ENCODE data around the gene MANSC4.

Gene MANSC4

DNA sequence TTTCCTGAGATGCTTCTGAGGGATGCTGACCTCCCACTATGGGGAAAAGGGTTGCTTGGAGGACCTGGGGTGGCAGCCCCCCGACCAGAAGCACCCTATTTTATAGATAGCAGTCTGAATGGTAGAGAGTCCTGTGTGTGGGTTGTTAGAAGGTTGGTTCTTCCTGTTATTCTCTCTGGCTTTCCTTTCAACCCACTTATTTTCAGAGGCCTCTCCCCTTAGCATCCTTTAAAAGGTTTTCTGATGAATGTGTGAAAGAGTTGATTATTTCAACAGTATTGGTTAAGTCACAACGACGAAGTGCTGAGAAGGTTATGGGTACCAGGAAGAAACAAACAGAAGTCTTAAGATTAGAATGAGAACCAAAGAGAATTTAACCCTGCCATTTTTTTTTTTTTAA lies 20.8 kb upstream of the MANSC4 start:
- DNase-seq (ENCODE audit: low read depth in 2 of 2), result no peak

DNA sequence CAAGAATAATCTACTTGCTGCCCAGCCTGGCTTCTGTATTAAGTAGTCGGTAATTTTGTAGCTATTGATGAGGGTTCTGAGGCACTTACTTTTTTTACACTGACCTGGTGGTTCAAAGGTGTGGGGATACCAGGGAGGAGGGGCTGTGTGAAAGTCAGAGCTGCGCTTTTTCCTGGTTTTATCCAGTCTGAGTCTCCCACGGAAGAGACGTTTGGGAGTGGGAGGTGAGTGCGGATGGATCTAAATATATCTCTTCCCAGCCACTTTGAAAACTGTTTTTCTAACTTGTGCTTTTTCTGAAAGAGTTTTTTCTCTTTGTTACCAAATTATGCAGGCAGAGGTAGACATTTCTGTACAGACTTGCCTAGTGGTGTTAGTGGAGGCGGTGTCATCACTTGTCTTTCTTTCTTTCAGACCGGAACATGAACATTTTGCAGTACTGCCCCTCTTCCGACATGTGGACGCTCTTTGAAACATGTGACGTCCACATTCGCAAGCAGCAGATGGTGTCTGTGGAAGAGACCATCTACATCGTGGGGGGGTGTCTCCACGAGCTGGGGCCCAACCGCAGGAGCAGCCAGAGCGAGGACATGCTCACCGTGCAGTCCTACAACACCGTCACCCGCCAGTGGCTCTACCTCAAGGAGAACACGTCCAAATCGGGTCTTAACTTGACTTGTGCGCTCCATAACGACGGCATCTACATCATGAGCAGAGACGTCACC lies 17.4 kb upstream of the MANSC4 start:
- DNase-seq (ENCODE audit: low read depth in 2 of 2), result no peak

DNA sequence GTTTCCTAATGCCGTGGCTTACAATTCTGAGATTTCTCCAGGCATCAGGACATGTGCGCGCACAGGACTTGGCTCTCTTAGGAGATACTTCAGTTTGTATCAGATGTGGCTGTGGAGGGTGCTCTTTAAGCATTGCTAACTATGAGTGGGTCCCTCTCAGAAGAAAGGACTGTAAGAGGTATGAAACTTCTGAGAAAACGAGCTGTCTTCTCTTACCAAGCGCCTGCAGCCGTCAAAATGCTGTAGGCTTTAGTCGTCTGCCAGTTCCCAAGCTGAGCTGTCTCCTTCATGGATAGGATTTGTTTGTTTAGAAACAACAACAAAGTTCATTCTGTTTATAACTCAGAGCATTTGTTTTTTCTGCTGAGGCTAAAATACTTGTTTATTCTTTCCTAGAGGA lies 16.1 kb upstream of the MANSC4 start:
- DNase-seq (ENCODE audit: low read depth in 2 of 2), result no peak

DNA sequence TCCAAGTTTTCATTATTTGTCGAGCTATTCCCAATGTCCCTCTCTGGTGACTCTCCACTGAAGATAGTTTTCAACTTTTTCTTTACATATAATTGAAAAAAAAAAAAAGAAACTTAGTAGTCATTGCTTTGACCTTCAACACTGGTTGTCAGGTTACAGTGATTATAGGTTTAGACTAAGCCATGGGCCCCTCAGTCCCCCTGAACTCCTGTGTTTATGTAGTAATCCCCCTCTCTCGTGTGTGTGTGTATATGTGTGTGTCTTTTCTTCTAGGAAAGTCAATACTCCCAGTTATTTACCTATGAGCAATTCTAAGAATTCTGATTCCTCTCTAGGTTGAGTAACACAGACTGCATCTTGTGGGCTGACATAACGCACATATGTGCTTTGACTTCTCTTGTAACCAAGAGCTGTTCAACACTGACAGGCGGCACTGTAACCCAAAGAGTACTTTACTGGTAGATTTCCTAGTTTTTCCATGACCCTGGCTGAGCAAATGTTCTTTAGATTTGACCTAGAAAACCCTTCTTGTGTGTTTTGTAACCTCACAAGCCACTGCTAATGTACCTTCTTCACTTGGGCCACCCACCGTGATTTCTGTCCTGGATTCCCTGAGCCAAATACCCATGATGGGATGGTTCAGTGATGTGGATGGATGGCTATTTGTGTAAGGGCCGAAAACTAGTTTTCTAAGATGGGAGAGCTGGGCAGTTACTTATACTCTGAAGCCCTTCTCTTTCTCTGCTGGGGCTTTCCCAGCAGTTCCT lies 15.0 kb upstream of the MANSC4 start:
- no peak for DNase-seq (ENCODE audit: low read depth in 2 of 2)

DNA sequence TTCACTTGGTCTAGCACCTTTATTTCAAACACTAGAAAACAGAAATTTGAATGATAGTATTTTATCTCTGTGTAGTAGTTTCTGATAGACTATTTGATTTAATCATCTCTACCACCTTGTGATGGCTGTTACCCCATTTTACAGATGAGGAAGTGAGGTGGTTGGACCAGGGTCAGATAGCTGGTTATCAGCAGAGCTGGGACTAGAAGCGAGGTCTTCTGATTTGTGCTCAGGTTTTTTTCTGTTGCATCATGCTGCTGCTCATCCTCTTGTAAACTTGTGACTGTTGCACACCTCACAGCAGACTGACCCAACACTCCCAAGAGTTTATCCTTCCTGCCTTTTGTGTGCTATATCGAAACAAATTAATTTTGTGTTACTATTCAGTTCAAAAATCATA lies 10.1 kb upstream of the MANSC4 start:
- DNase-seq (ENCODE audit: low read depth in 2 of 2), result no peak

DNA sequence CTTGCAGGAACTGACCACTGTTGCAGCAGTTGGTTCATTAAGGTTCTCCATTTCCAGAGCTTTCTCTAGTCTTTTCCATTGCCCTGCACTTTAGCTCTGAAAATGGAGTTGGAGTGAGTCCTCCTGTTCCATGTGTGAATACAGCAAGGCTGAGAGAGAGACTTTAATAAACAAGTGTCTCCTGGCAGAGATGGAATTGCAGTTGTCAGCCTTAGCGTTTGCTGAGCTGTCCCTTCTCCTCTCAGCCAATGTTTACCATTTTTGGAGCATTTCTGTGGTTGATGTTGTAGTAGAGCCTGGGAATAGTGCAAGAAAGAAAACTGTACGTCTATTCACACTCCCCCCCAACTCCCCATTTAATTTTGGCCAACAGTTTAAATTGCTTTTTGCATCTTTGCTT lies 7.5 kb upstream of the MANSC4 start:
- DNase-seq (ENCODE audit: low read depth in 2 of 2), result no peak

DNA sequence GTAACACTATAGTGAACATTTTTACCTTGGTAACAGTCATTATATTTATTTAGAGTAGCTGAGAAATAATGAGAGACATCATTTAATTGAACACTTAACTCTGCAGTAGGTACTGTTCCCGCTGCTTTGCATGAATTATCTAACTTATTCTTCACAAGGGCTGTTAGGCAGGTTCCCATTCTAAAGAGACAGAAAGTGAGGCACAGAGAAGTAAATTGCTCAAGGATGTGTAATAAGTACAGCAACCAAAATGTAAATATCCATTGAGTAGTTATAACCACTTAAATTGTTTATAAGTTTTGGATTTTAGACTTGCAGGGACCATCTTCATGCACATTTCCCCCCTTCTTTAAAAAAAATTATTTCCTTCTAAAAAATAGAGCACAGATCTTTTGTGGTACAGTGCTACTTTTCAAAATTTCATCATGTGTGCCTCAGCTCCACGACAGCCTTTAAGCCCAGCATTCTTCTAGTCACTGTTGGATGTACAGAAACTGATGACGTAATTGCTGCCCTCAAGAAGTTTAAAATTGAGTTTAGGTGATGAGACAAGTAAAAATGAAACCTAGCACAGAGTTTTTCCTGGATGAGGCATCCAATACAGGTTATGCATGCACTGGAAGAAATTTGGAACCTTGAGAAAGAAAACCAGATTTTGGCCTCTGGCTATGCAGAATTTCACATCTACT lies 6.0 kb upstream of the MANSC4 start:
- no peak for DNase-seq (ENCODE audit: low read depth in 2 of 2)

DNA sequence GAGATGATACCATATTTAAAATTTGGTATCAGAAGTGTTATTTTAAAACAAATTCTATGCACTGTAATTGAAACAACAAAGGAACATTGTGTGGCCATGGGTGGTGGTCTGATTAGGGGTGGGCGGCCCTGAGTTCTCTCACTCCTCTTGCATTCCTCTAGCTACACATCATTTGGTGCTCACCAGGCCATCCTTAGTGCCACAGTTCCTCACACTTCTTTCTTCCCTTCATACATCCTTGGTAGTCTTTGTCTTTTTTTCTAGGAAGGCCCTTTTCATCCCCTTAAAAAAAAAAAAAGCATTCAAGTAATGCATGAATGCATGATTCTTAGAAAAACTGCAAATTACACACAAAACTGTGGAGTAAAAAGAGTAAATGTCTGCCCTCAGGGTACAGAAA lies 2.4 kb upstream of the MANSC4 start:
- DNase-seq (ENCODE audit: low read depth in 2 of 2), result no peak

DNA sequence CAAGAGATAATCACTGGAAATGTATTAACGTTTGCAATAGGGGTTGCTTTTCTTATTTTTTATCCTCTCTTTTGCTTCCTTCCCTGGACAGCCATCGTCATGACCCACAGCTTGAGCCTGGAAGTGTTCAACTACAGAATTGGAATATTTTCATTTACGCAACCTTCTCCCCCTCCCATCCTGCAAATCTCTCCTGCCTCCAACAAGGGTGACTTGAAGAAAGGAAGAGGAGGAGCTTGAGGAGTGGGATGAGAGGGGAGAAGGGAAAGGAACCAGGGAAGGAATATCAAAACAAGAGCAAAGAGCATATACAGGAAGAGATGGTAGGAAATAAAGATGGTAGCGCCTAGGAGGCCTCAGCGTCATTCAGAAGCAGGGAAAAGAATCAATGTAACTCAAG lies 1.6 kb upstream of the MANSC4 start:
- no peak for DNase-seq (ENCODE audit: low read depth in 2 of 2)

DNA sequence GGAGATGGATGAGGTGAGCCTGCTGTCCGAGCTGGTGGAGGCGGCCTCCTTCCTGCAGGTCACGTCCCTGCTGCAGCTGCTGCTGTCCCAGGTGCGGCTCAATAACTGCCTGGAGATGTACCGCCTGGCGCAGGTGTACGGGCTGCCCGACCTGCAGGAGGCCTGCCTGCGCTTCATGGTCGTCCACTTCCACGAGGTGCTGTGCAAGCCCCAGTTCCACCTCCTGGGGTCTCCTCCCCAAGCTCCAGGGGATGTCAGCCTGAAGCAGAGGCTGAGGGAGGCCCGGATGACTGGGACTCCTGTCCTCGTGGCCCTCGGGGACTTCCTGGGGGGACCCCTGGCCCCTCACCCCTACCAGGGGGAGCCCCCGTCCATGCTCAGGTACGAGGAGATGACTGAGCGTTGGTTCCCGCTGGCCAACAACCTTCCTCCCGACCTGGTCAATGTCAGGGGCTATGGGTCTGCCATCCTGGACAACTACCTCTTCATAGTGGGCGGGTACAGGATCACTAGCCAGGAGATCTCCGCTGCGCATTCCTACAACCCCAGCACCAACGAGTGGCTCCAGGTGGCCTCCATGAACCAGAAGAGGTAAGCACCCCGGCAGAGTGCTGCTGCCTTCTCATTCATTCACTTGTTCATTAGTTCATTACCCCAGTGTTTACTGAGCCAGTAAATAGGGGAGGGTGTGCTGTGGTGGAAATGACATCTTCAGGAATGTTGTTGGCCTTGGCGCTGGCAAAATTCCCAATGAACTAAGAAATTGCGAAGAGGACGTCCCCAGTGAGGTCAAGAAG lies 774 bp upstream of the MANSC4 start:
- no peak for DNase-seq (ENCODE audit: low read depth in 2 of 2)

DNA sequence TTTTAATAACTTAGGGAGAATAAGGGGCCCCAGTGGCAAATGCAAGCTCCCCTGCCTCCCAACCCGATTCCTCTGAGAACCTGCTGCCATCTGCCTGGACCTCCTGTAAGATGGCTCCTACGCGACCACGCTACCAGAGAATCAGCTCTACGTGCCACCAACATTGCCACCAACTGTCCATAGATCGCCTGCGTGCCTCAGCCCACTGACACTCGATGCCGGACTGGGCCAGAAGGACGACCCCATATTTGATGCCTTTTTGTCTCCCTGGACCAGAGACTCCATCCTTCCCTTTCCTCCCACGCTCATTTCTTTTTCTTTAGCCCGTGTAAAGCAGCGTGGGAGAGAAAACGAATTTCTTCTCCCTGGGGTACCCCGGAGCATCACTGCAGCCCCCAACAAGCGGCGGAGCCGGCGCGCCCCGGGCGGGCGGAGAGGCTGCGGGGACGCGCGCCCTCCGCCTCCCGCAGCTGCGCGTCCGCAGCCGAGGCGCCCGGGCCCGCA lies 568 bp downstream of the MANSC4 start:
- DNase-seq (ENCODE audit: low read depth in 2 of 2), result no peak

DNA sequence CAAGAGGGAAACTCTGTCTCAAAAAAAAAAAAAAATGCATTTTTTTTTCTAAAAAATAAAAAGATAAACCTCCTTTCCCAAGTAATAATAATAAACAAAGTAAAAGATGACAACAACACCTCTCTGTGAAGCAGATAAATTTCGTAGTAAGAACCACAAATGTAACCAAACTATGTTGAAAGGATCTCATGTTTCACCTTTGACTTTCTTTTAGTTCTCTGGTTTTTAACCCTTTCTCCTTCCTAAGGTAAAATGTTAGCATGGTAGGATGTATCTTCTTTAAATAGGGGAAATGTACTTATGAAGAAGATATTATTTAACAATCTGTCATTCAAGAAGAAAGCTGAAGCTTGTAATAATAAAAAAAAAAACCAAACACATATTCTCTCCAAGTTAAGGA lies 1.8 kb downstream of the MANSC4 start:
- DNase-seq (ENCODE audit: low read depth in 2 of 2), result no peak

DNA sequence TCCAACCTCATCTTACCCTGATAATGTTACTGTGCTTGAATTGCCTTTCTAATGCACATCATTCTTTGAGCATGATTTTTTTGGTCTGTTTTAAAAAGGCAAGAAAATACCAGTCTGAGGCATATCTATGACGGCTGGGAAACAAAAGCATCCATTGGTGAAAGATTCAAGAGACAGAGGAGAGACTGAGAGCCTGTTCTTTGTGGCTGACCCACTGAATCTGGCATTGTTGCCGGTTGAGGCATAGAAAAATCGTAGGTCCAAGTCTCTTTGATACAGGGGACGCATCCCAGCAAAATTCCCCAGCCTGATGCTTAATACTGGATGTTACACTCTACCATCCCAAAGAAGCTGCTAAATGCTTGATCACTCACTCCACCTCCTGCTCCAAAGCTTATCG lies 2.9 kb downstream of the MANSC4 start:
- DNase-seq (ENCODE audit: low read depth in 2 of 2), result no peak

DNA sequence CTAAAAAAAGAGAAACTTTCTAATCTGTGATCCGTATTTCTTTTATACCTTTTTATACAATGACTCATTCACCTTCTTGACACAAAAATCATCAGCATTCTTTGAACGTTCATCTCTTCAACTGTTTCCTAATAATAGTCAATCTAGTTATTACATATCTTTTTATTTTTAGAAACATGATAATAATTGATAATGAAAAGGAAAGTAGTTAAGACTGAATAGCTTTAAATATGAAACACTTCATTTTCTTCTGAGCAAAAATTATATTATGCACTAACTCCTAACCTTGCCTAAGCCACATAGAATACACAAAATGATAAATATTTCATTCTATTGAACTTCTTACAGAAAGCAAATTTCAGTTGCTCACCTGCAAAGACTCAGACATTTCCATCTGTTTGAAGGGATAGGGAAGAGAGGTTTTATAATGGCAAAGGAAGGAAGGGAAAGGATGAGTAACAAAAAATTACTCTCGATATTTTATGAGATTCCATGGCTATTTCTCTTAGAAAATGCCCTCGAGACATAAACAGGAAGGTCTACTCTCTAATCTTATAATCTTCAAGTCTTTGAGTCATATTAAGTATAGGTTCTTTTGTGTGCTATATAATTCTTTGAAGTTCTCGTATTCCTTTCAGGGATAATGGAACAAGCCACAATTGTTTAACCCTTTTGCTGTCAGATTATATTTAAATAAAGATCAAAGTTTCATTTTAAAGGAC lies 7.5 kb downstream of the MANSC4 start:
- no peak for DNase-seq (ENCODE audit: low read depth in 2 of 2)

DNA sequence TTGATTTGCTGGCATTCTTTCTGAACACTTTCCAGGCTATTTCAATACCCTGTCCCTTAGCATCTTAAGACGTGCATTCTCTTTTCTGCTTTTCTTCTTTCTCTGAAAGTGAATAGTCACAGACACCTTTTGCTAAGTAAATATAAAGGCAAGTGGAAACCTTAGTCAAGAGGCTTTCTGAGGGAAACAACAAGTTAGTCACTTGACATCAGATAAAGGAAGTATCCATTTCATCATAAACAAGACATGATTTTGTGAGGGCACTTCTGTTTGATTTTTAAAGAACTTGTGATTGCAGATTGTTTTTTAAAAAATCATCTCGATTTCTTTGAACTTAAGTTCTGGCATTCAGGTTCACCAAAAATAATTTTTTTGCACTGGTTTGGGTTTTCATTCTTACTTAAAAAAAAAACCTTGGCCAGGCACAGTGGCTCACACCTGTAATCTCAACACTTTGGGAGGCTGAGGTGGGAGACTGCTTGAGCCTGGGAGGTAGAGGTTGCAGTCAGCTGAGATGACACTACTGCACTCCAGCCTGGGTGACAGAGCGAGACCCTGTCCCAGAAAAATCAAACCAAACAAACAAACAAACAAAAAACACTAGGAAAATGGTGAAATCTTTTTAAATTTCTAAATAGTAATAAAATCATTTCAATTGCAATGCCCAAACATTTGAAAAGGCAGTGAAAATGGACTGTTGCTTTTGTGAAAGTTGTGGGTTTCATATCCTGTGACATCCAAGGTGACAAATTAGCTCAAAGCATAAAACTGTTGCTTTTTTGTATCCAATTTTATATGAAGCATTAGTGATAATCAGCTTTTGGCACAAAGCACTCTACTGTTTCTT lies 8.3 kb downstream of the MANSC4 start:
- no peak for DNase-seq (ENCODE audit: low read depth in 2 of 2)

DNA sequence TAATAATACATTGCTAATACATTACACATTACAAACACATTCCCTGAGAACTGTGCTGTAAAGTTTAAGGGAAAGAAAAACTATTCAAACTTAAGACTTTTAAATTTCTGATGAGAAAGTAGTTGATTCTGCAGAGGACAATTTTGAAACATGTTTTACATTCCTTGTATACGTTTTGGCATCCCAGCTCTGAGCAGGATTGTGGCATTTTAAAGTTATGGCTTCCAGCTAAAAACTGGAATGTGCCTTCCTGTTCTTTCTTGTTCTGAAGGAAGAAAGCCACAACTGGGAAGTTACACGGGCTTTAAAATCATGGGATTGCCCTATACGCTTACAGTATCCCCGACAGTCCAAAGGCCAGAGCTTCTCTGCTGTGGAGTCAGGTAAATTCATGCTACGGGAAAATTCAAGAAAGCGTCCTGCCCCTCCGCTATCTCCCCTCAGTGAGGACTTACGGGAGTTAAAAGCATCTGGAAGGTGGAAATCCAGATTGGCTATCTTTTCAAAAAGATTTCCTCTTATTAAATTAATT lies 10.8 kb downstream of the MANSC4 start:
- DNase-seq (ENCODE audit: low read depth in 2 of 2), result no peak

DNA sequence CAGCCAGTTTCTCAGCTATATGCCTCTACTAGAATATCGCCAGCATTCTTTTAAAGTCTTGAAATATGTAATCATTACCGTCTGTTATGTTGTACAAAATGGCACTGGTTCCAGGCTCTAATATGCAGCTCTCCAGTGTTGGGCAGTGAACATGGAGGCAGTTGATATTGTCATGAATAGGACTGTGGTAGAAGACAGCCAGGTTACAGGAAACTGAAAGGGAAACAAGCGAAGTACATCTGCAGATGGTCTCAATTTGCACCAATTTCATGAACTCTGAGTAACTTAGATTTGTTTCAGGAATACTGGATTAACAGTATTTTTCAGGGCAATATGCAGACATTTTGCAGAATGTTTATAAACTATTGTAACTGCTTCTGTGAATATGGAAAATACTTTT lies 13.4 kb downstream of the MANSC4 start:
- no peak for DNase-seq (ENCODE audit: low read depth in 2 of 2)

DNA sequence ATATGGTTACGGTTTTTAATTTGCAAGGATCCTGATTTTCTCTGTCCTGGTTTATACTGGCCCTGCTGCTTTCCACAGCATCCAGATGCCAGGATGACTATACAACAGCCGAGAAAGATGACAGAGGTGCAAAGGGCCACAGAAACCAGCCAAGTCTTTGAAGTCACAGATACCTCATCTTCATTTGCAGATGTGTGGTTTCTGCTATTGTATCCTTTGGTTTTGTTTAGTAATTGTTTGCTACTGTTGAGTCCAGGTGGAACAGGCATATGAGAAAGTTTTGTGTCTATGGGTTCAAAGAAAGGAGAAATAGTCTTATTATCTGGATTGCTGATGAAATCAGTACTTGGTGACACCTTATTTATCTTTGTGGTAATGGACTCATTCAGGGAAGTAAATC lies 17.3 kb downstream of the MANSC4 start:
- no peak for DNase-seq (ENCODE audit: low read depth in 2 of 2)

DNA sequence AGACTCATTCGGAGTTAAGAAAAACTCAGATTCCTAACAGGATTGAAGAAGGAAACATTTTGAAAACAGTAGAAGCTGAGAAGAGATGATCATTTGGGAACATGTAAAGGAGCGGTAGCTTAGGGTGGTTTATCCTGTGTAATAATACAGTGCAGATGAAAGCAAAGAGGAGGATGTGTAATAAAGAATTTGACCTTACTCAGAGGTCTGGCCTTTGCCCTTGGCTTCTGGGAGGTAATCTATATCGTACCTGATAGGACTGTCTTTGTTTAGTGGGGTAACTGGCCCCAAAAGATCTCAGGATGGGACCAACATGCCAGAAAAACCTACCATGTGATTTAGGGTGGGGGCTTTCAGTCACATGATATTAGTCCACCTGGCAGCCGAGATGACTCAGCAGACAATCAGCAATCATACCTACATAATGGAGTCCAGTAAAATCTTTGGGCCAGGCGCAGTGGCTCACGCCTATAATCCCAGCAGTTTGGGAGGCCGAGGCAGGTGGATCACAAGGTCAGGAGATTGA lies 23.3 kb downstream of the MANSC4 start:
- DNase-seq (ENCODE audit: low read depth in 2 of 2), result no peak

DNA sequence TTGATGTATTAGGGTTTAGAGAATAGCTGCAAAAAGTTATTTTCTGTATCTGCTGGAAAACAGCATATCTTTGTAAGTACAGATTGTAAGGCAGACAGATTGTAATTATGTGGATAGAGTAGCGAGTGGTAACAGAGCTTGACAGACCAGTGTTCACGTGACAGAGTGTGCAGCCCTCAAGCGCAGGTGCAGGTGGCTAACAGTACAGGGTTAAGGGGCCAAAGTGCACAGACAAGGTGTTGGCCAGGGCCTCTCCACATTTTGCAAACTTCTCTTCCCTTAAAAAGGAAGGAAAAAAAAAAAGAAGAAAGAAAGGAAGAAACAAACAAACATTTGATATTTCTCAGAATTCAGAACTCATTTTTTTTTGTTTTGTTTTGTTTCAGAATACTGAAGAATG lies 25.2 kb downstream of the MANSC4 start:
- DNase-seq (ENCODE audit: low read depth in 2 of 2), result no peak
